VCaP (cell line): Measurements from ENCODE around the gene MLLT6.

Experiments used
- H3K27ac ChIP-seq: fragments of 450-650 bp; 2 replicates; pipeline ENCODE4 v1.5.1; 2017
- TF ChIP-seq, protein P1 (sequence below): fragments of 450-650 bp; conservative IDR thresholded peaks from 2 replicates; pipeline ENCODE4 v1.5.1; 2017; ENCODE audit warnings: mild to moderate bottlenecking, moderate library complexity

The MLLT6 gene

DNA sequence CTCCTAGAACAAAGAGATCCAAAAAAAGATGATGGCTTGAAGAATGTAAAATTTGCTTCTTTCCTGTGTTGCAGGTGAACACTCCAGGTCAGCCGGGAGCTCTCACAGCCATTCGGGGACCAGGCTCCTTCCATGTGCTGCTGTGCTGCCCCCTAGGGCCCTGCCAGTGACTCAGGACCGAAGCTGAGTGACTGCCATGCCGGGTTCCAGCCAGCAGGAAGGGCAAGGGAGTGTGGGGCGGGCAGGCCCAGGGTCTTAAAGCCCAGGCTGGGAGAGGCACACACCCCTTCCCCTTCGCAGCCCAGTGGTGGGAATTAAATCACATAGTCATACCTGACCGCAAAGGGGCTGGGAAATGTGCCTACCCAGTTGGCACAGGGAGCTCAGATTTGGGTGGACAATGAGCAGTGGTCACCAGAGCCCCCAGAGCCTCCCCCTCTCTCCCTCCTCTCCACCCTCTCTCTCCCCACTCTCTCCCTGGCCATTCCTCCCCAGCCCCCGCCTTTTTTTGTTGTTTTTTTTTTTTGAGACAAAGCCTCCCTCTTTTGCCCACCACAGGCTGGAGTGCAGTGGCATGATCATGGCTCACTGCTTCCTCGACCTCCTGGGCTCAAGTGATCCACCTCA lies 41.8 kb upstream of the MLLT6 start:
- TF ChIP-seq, protein P1, sequence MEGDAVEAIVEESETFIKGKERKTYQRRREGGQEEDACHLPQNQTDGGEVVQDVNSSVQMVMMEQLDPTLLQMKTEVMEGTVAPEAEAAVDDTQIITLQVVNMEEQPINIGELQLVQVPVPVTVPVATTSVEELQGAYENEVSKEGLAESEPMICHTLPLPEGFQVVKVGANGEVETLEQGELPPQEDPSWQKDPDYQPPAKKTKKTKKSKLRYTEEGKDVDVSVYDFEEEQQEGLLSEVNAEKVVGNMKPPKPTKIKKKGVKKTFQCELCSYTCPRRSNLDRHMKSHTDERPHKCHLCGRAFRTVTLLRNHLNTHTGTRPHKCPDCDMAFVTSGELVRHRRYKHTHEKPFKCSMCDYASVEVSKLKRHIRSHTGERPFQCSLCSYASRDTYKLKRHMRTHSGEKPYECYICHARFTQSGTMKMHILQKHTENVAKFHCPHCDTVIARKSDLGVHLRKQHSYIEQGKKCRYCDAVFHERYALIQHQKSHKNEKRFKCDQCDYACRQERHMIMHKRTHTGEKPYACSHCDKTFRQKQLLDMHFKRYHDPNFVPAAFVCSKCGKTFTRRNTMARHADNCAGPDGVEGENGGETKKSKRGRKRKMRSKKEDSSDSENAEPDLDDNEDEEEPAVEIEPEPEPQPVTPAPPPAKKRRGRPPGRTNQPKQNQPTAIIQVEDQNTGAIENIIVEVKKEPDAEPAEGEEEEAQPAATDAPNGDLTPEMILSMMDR = peak; percentile 98
- no peak overlapping the region for H3K27ac ChIP-seq

DNA sequence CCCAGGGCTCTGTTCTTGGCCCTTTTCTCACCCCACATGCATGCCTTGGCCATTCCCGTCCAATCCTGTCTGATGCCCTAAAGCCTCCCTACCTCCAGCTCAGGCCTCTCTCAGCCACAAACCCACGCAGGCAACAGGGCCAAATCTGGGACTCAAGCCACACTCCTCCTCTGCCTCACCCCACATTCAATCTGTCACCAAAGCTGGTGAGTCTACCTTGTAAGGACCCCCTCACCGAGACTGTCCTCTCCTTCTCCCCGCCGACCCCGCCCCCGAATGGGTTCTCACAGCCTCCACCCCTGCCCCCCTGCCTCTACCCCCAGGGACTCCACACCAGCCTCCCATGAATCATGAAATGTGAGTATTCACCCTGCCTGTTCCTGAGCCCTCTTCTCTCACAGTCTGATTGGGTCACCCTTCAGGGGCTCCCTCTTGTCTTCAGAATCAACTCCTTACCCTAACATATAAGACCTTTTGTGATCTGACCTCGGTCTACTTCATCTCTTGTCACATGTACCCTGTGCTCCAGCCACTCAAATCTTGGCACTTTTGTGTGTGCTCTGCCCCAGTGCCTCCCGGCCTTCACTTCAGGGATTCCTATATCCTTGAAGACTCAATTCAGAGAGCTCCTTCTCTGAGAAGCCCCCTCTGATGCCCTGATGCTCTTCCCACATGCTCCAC lies 41.0 kb upstream of the MLLT6 start:
- TF ChIP-seq, protein P1 = no peak
- no peak overlapping the region for H3K27ac ChIP-seq

DNA sequence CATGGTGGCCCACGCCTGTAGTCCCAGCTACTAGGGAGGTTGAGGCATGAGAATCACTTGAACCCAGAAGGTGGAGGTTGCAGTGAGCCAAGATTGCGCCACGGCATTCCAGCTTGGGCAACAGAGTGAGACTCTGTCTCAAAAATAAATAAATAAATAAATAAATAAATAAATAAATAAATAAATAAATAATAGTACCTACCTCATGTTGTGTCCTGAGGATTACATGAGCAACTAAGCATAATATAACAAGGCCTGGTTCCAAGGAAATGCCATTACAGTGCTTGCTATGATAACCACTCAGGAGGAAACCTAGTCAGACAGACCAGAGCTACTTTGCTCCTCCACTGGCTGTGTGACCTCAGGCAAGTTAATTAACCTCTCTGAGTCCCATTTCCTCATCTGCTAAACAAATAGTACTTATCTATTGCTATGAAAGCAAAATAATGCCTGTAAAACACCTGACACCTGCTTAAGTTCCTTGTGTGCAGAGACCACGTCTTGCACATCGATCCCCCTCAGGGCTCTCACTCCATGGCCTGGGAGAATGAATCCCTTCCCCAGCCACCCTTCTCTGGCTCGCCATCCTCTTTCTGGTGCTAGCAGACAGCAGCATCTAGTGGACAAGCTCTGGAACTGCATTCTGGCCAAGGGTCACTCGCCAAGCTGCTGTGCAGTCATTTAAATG lies 37.8 kb upstream of the MLLT6 start:
- TF ChIP-seq, protein P1 = peak; percentile 100
- H3K27ac ChIP-seq = no peak overlapping the region

DNA sequence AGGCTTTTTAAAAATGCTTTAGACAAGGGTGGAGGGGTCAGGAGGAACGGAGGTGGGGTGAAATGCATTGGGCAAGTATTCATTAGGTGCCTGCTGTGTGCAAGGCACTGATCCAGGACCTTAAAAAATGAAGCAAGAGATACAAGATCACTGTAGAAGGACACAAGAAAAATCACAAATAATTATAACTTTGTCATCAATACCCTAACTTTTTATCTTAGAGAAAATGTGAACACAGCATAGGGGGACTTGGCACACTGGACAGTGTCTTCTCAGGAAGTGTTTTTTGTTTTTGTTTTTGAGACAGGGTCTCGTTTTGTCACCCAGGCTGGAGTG lies 37.3 kb upstream of the MLLT6 start:
- TF ChIP-seq, protein P1 = no peak; the same call in none of the 2 replicates
- H3K27ac ChIP-seq = no peak overlapping the region

DNA sequence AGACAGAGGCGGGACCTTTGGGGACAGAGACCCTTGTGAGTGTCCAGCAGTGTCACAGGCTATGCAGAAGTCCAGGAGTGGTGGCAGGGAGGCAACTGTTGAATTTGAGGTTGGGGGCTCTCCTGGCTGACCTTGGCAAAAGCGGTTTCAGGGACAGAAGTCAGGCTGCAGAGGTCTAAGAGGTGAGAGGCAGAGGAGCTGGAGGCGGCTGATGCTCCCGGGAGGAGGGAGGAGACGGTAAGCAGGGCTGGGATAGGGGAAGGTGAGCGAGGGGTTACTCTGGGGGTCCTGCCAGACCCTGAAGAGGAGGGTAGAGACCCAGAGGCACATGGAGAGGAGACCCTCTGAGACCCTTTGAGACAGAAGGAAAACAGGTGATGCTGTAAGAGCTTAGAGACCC lies 35.6 kb upstream of the MLLT6 start:
- TF ChIP-seq, protein P1 = no peak
- H3K27ac ChIP-seq = no peak overlapping the region

DNA sequence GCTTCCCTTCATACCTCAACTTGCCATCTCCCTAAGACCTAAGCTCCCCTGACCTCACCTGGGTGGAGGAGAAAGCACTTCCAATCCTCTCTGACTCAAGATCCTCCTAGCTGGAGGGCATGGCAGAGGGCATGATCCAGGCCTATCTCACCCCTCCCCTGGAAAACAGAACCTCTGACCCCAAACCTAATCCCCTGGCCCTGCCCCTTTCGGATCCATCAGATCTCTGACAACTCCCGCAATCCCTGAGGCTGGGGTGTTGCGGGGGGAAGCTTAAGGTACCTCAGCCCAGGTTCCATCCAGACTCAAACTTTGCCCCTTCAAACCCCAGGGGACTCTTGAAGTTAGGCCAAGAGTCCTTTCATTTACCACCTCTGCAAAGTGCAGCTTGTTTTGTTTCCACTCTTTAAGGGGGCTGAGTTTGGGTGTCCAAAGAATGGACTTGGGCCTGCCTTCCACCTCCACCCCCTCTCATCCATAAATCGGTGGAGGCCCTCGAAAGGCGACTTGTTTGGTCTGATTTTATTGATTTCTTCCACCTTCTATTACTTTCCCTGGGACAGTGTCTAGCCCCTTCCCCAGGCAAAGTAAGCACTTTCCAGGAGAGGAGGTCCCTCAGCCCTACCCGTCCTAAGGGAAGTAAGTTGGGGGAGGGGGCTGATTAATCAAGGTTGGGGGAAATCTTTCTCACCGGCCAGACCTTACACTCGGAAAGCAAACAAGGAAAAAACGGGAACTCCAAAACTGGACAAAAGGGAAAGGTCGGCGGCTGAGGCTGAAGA lies 32.9 kb upstream of the MLLT6 start:
- H3K27ac ChIP-seq = no peak overlapping the region
- TF ChIP-seq, protein P1 = no peak
